ENCODE measurements around the gene KCNIP1.

Gene KCNIP1

DNA sequence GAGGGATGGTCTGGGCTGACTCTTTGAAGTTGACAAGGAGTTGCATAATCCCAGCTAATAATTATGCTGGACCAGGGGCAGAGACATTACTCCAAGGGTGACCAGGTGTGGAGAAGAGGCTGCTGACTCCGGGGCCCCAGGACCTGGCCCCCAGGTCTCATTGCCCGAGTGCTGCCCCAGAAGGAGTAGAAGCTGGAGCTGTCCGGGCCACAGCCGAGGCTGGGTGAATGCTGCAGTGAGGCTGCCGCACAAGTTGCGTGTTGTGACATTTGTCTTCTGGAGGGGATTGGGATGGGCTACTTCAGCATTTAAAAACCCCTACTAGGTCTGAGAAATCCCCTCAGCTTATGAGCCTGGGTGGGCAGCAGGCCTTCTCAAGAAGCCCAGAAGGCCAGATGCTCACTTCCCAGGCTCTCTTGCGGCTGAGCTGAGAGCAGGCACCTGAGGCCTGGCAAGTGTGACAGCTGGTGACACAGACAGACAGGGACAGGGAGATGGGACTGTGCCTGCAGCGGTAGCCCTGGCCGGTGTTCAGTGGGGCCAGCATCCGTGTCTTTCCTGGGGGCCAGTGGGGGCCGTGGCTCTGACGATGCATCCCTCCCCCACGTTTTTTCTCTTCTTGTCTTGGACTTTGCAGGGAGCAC lies 122.8 kb downstream of the KCNIP1 start:
- H3K9me3 ChIP-seq (ENCODE audit: low read length): no peaks in the 10 kb centered on the region
- H3K27me3 ChIP-seq (ENCODE audit: insufficient read depth, low read length): no peaks in the 10 kb centered on the region
- H3K9me2 ChIP-seq (ENCODE audit: low read depth, low read length): no peaks in the 10 kb centered on the region
- H3K4me2 ChIP-seq (ENCODE audit: low read length): no peak overlapping the region
- no peaks in the 10 kb centered on the region for H3F3A ChIP-seq (ENCODE audit: insufficient read depth, low read length)
- TF ChIP-seq, protein P1, sequence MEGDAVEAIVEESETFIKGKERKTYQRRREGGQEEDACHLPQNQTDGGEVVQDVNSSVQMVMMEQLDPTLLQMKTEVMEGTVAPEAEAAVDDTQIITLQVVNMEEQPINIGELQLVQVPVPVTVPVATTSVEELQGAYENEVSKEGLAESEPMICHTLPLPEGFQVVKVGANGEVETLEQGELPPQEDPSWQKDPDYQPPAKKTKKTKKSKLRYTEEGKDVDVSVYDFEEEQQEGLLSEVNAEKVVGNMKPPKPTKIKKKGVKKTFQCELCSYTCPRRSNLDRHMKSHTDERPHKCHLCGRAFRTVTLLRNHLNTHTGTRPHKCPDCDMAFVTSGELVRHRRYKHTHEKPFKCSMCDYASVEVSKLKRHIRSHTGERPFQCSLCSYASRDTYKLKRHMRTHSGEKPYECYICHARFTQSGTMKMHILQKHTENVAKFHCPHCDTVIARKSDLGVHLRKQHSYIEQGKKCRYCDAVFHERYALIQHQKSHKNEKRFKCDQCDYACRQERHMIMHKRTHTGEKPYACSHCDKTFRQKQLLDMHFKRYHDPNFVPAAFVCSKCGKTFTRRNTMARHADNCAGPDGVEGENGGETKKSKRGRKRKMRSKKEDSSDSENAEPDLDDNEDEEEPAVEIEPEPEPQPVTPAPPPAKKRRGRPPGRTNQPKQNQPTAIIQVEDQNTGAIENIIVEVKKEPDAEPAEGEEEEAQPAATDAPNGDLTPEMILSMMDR (IDR thresholded peaks at IDR 0.05; ENCODE audit: low read length): no peak
- no peak for TF ChIP-seq EZH2 (IDR thresholded peaks at IDR 0.05; ENCODE audit: borderline replicate concordance, low read length)
- no peak overlapping the region for H3K4me3 ChIP-seq (ENCODE audit: low read depth, low read length, poor library complexity, severe bottlenecking)
- H4K20me1 ChIP-seq (ENCODE audit: insufficient read depth, low read length): no peaks in the 10 kb centered on the region
- H3K79me2 ChIP-seq (ENCODE audit: insufficient read depth, low read length): no peaks in the 10 kb centered on the region
- H3K27ac ChIP-seq (ENCODE audit: low read depth, low read length, poor library complexity, severe bottlenecking): no peak overlapping the region
- H2AFZ ChIP-seq (ENCODE audit: low read length): no peak overlapping the region
- no peaks in the 10 kb centered on the region for H3K4me1 ChIP-seq (ENCODE audit: insufficient read depth, low read length, severe bottlenecking)
- no peaks in the 10 kb centered on the region for H3K36me3 ChIP-seq (ENCODE audit: insufficient read depth, low read length)
- H3K9ac ChIP-seq (ENCODE audit: low read length): no peak overlapping the region

DNA sequence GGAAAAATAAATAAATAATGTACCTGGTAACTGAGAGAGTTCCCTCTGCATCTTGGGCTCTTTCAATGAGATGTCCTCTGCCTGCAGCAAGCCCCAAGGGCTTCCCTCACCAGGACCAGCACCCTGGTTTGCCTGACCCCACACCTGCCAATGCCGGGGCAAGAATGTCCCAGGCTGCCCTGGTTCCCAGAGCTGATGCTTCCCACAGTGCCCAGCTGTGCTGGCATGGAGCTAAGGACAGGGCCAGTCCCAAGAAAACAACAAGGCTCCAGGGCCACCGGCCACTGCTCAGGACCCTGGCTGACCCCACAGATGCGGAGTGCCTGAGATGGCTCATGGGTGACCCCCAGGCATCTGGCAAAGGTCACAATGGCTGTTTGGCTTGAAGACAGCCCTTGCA lies 123.5 kb downstream of the KCNIP1 start:
- H4K20me1 ChIP-seq (ENCODE audit: insufficient read depth, low read length): no peaks in the 10 kb centered on the region
- H3K27me3 ChIP-seq (ENCODE audit: insufficient read depth, low read length): no peaks in the 10 kb centered on the region
- no peaks in the 10 kb centered on the region for H3F3A ChIP-seq (ENCODE audit: insufficient read depth, low read length)
- H3K27ac ChIP-seq (ENCODE audit: low read depth, low read length, poor library complexity, severe bottlenecking): no peak overlapping the region
- H3K9me3 ChIP-seq (ENCODE audit: low read length): no peaks in the 10 kb centered on the region
- H3K4me1 ChIP-seq (ENCODE audit: insufficient read depth, low read length, severe bottlenecking): no peaks in the 10 kb centered on the region
- H3K4me3 ChIP-seq (ENCODE audit: low read depth, low read length, poor library complexity, severe bottlenecking): no peak overlapping the region
- no peaks in the 10 kb centered on the region for H3K79me2 ChIP-seq (ENCODE audit: insufficient read depth, low read length)
- TF ChIP-seq EZH2 (IDR thresholded peaks at IDR 0.05; ENCODE audit: borderline replicate concordance, low read length): no peak
- TF ChIP-seq, protein P1 (IDR thresholded peaks at IDR 0.05; ENCODE audit: low read length): no peak
- no peaks in the 10 kb centered on the region for H3K36me3 ChIP-seq (ENCODE audit: insufficient read depth, low read length)
- H3K9me2 ChIP-seq (ENCODE audit: low read depth, low read length): no peaks in the 10 kb centered on the region
- H3K9ac ChIP-seq (ENCODE audit: low read length): no peak overlapping the region
- H3K4me2 ChIP-seq (ENCODE audit: low read length): no peak overlapping the region
- no peak overlapping the region for H2AFZ ChIP-seq (ENCODE audit: low read length)

DNA sequence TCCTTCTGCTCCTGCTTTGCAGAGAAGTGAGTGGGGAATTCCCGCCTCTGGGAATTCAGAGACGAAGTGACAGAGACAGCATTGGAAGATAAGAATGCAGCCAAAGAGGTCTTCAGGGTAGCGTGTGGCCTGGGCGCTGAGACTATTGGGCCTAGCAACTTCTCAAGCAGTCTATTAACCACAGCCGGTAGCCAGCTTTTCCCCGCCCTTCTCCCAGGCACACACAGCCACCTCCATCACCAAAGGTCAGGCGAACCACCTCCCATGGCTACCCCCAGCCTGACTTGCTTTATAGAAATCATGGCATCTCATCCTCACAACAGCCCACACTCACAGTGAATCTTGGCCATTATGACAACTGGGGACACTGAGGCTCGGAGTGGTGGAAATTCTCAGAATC lies 124.2 kb downstream of the KCNIP1 start:
- no peaks in the 10 kb centered on the region for H3F3A ChIP-seq (ENCODE audit: insufficient read depth, low read length)
- no peak overlapping the region for H3K4me3 ChIP-seq (ENCODE audit: low read depth, low read length, poor library complexity, severe bottlenecking)
- no peaks in the 10 kb centered on the region for H3K27me3 ChIP-seq (ENCODE audit: insufficient read depth, low read length)
- H4K20me1 ChIP-seq (ENCODE audit: insufficient read depth, low read length): no peaks in the 10 kb centered on the region
- no peaks in the 10 kb centered on the region for H3K9me3 ChIP-seq (ENCODE audit: low read length)
- H3K9me2 ChIP-seq (ENCODE audit: low read depth, low read length): no peaks in the 10 kb centered on the region
- no peaks in the 10 kb centered on the region for H3K79me2 ChIP-seq (ENCODE audit: insufficient read depth, low read length)
- no peak for TF ChIP-seq EZH2 (IDR thresholded peaks at IDR 0.05; ENCODE audit: borderline replicate concordance, low read length)
- TF ChIP-seq, protein P1 (IDR thresholded peaks at IDR 0.05; ENCODE audit: low read length): no peak
- H3K27ac ChIP-seq (ENCODE audit: low read depth, low read length, poor library complexity, severe bottlenecking): no peak overlapping the region
- H3K36me3 ChIP-seq (ENCODE audit: insufficient read depth, low read length): no peaks in the 10 kb centered on the region
- H2AFZ ChIP-seq (ENCODE audit: low read length): no peak overlapping the region
- no peaks in the 10 kb centered on the region for H3K4me1 ChIP-seq (ENCODE audit: insufficient read depth, low read length, severe bottlenecking)
- no peak overlapping the region for H3K4me2 ChIP-seq (ENCODE audit: low read length)
- no peak overlapping the region for H3K9ac ChIP-seq (ENCODE audit: low read length)
